ENCODE data around the gene CCT5. TPM values are rescaled to one million over a fixed set of nuclear protein-coding genes. Genes with fewer than 3 reads are reported as not detected.

CCT5 gene
- total RNA-seq, 5 donors from 2014 or later (not counting 1 experiment from before 2014, with no cell fraction given): 63.3 to 111 (median 105) TPM

DNA sequence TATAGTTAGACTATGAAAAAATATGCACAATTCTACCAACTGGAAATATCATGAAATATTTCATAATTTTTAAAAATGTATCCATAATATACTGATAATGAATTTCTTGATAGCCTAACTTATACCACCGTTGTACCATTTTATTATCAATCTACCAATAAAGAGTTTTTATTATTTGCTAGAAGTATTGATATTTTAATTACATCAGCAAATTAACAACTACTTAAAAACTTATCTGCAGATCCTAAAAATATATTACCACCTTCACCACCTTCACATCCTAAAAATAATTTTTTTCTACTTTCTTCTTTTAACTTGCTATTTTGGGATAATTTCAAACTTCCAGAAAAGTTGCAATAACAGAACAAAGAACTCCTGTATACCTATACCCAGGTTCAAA, 21.8 kb upstream of the CCT5 start:
- ChIA-PET CTCF (no interaction called here), POLR2A (no interaction called here)
- no peak overlapping the region for H3K4me3 ChIP-seq (ENCODE audit: control insufficient read depth in 1 of 2, extremely low read depth in 1 of 2, low read length in 1 of 2)
- Mint-ChIP-seq H3K36me3 (peaks cover 68% of the 10 kb centered on the region), H3K9me3 (peaks cover 8 to 23% (median 14%) of the 10 kb centered on the region in 3 donors), H3K4me1 (no peaks in the 10 kb centered on the region), H3K4me3 (no peak overlapping the region), H3K27ac (no peak overlapping the region), H3K27me3 (no peaks in the 10 kb centered on the region)
- no peaks in the 10 kb centered on the region for H3K9me3 ChIP-seq
- H3K27me3 ChIP-seq (replicated peaks in 1 of 2; ENCODE audit: control insufficient read depth in 2 of 2, extremely low read depth in 1 of 2, insufficient read depth in 2 of 2, low read length in 1 of 2): no peaks in the 10 kb centered on the region
- ATAC-seq (replicated peaks in 1 of 4): no peak
- H3K36me3 ChIP-seq (ENCODE audit: control insufficient read depth in 2 of 2, extremely low read depth in 1 of 2, insufficient read depth in 1 of 2, low read length in 1 of 2): peaks cover 8 to 9% of the 10 kb centered on the region in 2 donors
- WGBS (ENCODE audit: insufficient coverage): no CpG with 5 or more reads among the region's 1 CpG
- no peak overlapping the region for H3K27ac ChIP-seq (ENCODE audit: low read length)
- H3K4me1 ChIP-seq (ENCODE audit: control insufficient read depth in 1 of 2, extremely low read depth in 1 of 2, insufficient read depth in 2 of 2, low read length in 2 of 2): no peaks in the 10 kb centered on the region
- no peak for DNase-seq

DNA sequence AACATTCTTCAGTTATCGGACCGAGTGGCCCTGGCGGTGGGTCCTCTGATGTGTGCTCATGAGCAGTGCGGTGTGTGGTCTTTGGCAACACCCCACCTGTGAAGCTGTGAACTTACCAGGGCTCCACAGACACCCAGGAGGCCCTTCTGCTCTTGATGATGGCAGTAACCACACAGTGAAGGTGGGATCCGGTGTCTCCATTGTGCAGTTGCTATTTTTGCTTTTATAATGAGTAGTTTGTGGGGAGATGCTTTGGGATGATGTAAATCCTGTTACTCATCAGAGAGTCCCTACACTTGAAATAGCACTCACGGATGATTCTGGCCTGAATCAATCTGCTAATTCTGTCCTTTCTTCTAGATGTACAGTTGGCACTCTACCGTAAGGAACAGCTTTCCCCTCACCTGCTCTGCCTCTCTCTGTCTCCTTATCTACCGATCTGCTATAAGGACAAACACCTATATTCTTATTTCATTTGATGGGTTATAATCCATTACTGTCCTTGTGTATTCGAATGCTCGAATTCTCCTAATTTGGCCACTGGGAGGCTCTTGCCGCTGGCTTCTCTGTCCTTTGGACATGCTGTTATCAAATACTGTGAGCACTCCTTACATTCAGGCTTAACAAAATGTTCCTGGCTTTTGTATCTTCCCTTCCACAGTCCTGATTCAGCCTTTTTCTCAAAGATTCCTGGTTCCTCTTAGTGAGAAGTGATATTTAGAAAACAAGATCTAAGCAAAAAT, 20.6 kb upstream of the CCT5 start:
- H3K27me3 Mint-ChIP-seq: no peaks in the 10 kb centered on the region
- ChIA-PET CTCF (no interaction called here), POLR2A (no interaction called here)
- no peaks in the 10 kb centered on the region for H3K27me3 ChIP-seq (replicated peaks in 1 of 2; ENCODE audit: control insufficient read depth in 2 of 2, extremely low read depth in 1 of 2, insufficient read depth in 2 of 2, low read length in 1 of 2)
- DNase-seq (no peak), ATAC-seq (replicated peaks in 1 of 4) (no peak)
- 88% methylated on average over 8 of the region's 11 CpGs for WGBS (ENCODE audit: insufficient coverage)
- H3K36me3 ChIP-seq (ENCODE audit: control insufficient read depth in 2 of 2, extremely low read depth in 1 of 2, insufficient read depth in 1 of 2, low read length in 1 of 2): peaks cover 8 to 11% of the 10 kb centered on the region in 2 donors
- no peaks in the 10 kb centered on the region for H3K4me1 Mint-ChIP-seq
- no peak overlapping the region for H3K27ac Mint-ChIP-seq
- H3K9me3 Mint-ChIP-seq: peaks cover 7 to 16% (median 8%) of the 10 kb centered on the region in 3 donors
- H3K4me3 ChIP-seq (ENCODE audit: control insufficient read depth in 1 of 2, extremely low read depth in 1 of 2, low read length in 1 of 2): no peak overlapping the region
- H3K4me3 Mint-ChIP-seq: no peak overlapping the region
- H3K9me3 ChIP-seq: no peaks in the 10 kb centered on the region
- no peaks in the 10 kb centered on the region for H3K4me1 ChIP-seq (ENCODE audit: control insufficient read depth in 1 of 2, extremely low read depth in 1 of 2, insufficient read depth in 2 of 2, low read length in 2 of 2)
- no peak overlapping the region for H3K27ac ChIP-seq (ENCODE audit: low read length)
- peaks cover 61% of the 10 kb centered on the region for H3K36me3 Mint-ChIP-seq

DNA sequence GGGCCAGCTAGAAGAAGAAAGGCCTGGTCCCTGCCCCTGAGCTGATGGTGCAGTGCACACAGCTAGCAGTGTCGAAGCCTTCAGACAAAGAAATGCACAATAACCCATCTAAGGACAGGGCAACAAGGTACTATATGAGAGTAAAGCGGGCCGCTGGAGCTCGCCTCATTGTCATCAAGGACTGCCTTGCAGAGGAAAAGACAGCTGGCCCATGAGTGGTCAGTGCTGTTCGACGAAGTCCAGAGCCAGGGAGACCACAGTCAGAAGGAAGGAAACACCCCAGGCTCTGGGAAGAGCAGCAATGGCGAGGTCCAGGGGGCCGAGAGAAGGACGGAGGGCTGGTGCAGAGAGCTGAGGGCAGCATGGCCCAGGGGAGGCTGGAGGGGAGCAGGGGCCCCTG, 17.7 kb upstream of the CCT5 start:
- ChIA-PET POLR2A (interaction anchor here in 1 of 2 donors (0.7 kb wide), 1 partner anchor 393 kb away, joined by 3 read pairs; no protein-coding TSS in a partner anchor), CTCF (no interaction called here)
- DNase-seq (no peak), ATAC-seq (replicated peaks in 1 of 4) (no peak)
- Histone ChIP-seq H3K4me1 (ENCODE audit: control insufficient read depth in 1 of 2, extremely low read depth in 1 of 2, insufficient read depth in 2 of 2, low read length in 2 of 2) (no peaks in the 10 kb centered on the region), H3K27me3 (replicated peaks in 1 of 2; ENCODE audit: control insufficient read depth in 2 of 2, extremely low read depth in 1 of 2, insufficient read depth in 2 of 2, low read length in 1 of 2) (no peaks in the 10 kb centered on the region), H3K27ac (ENCODE audit: low read length) (no peak overlapping the region), H3K9me3 (no peaks in the 10 kb centered on the region), H3K36me3 (ENCODE audit: control insufficient read depth in 2 of 2, extremely low read depth in 1 of 2, insufficient read depth in 1 of 2, low read length in 1 of 2) (peaks cover 0 to 25% of the 10 kb centered on the region in 2 donors), H3K4me3 (ENCODE audit: control insufficient read depth in 1 of 2, extremely low read depth in 1 of 2, low read length in 1 of 2) (no peak overlapping the region)
- H3K4me1 Mint-ChIP-seq: no peaks in the 10 kb centered on the region
- no peaks in the 10 kb centered on the region for H3K9me3 Mint-ChIP-seq
- peaks cover 54% of the 10 kb centered on the region for H3K36me3 Mint-ChIP-seq
- WGBS (ENCODE audit: insufficient coverage): 96% methylated on average over 9 of the region's 9 CpGs
- H3K27ac Mint-ChIP-seq: no peak overlapping the region
- no peaks in the 10 kb centered on the region for H3K27me3 Mint-ChIP-seq
- no peak overlapping the region for H3K4me3 Mint-ChIP-seq

DNA sequence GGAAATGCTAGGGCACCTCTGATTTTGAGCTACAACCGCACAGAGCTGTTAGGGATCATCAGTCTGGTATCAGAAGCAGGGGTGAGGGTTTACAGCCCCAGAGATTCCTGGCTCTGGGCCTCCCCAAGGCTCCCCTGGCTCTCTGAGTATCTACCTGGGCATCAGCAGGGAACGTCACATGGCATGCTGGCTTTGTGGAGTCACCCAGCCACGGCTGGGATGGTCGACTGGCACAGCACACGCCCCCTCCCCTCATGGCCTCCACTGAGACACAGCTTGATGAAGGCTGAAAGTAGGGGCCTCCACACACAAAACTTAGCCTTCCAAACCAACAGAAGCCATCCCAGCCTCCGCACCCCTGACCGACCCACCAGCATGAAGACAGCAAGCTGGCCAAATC, 17.1 kb upstream of the CCT5 start:
- H3K36me3 ChIP-seq (ENCODE audit: control insufficient read depth in 2 of 2, extremely low read depth in 1 of 2, insufficient read depth in 1 of 2, low read length in 1 of 2): peaks cover 0 to 28% of the 10 kb centered on the region in 2 donors
- H3K27me3 ChIP-seq (replicated peaks in 1 of 2; ENCODE audit: control insufficient read depth in 2 of 2, extremely low read depth in 1 of 2, insufficient read depth in 2 of 2, low read length in 1 of 2): no peaks in the 10 kb centered on the region
- ChIA-PET POLR2A (no interaction called here), CTCF (no interaction called here)
- H3K27ac ChIP-seq (ENCODE audit: low read length): no peak overlapping the region
- Mint-ChIP-seq H3K36me3 (peaks cover 57% of the 10 kb centered on the region), H3K27ac (no peak overlapping the region), H3K9me3 (no peaks in the 10 kb centered on the region), H3K4me1 (no peaks in the 10 kb centered on the region), H3K27me3 (no peaks in the 10 kb centered on the region), H3K4me3 (no peak overlapping the region)
- H3K4me3 ChIP-seq (ENCODE audit: control insufficient read depth in 1 of 2, extremely low read depth in 1 of 2, low read length in 1 of 2): no peak overlapping the region
- no peaks in the 10 kb centered on the region for H3K4me1 ChIP-seq (ENCODE audit: control insufficient read depth in 1 of 2, extremely low read depth in 1 of 2, insufficient read depth in 2 of 2, low read length in 2 of 2)
- no peaks in the 10 kb centered on the region for H3K9me3 ChIP-seq
- ATAC-seq (replicated peaks in 1 of 4): no peak
- DNase-seq: no peak
- WGBS (ENCODE audit: insufficient coverage): 100% methylated on average over 5 of the region's 7 CpGs

DNA sequence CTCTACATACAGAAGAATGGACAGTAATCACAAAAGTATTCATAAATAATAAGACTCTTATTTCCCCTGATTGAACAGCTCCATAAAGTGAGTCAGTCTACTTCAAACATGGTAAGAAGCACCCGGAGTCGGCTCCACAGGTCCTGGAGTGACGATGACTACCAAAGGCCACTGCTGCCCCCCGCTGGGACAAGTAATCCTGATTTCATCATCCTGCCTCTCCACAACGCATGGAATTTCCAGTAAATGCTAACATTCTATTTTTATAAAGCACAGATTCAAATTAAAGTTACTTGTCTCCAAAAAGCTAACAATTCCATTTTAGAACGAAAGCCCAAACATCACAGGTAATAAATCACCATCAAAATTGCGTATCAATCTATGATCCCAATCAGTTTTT, 16.6 kb upstream of the CCT5 start:
- Mint-ChIP-seq H3K4me1 (no peaks in the 10 kb centered on the region), H3K9me3 (no peaks in the 10 kb centered on the region), H3K27ac (no peak overlapping the region), H3K36me3 (peaks cover 59% of the 10 kb centered on the region), H3K4me3 (no peak overlapping the region), H3K27me3 (no peaks in the 10 kb centered on the region)
- peaks cover 0 to 32% of the 10 kb centered on the region in 2 donors for H3K36me3 ChIP-seq (ENCODE audit: control insufficient read depth in 2 of 2, extremely low read depth in 1 of 2, insufficient read depth in 1 of 2, low read length in 1 of 2)
- 97% methylated on average over 5 of the region's 7 CpGs for WGBS (ENCODE audit: insufficient coverage)
- H3K4me1 ChIP-seq (ENCODE audit: control insufficient read depth in 1 of 2, extremely low read depth in 1 of 2, insufficient read depth in 2 of 2, low read length in 2 of 2): no peaks in the 10 kb centered on the region
- H3K27me3 ChIP-seq (replicated peaks in 1 of 2; ENCODE audit: control insufficient read depth in 2 of 2, extremely low read depth in 1 of 2, insufficient read depth in 2 of 2, low read length in 1 of 2): no peaks in the 10 kb centered on the region
- DNase-seq (no peak), ATAC-seq (replicated peaks in 1 of 4) (no peak)
- POLR2A ChIA-PET: no interaction called here
- CTCF ChIA-PET: no interaction called here
- H3K27ac ChIP-seq (ENCODE audit: low read length): no peak overlapping the region
- no peak overlapping the region for H3K4me3 ChIP-seq (ENCODE audit: control insufficient read depth in 1 of 2, extremely low read depth in 1 of 2, low read length in 1 of 2)
- no peaks in the 10 kb centered on the region for H3K9me3 ChIP-seq

DNA sequence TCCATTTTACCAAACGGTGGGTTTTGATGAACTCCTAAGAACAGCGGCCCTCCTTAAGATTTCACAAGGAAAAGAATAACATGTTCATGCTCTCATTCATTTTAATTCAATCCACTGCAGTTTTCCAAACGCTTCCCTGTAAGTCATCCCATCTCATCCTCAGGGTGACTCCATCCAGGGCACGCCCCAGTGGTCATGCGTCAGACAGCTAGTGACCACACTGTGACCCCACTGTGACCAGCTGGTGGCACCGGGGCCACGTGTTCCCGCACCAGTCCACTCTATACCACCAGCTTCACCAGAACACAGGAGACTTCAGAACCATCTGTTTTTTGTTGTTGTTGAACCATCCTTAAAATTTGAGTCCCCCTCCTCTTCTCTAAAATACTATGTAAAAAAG, 14.7 kb upstream of the CCT5 start:
- DNase-seq (no peak), ATAC-seq (replicated peaks in 1 of 4) (no peak)
- Mint-ChIP-seq H3K9me3 (no peaks in the 10 kb centered on the region), H3K36me3 (peaks cover 53% of the 10 kb centered on the region), H3K27me3 (no peaks in the 10 kb centered on the region), H3K4me3 (no peak overlapping the region), H3K27ac (no peak overlapping the region), H3K4me1 (no peaks in the 10 kb centered on the region)
- ChIA-PET CTCF (no interaction called here), POLR2A (no interaction called here)
- Histone ChIP-seq H3K27me3 (replicated peaks in 1 of 2; ENCODE audit: control insufficient read depth in 2 of 2, extremely low read depth in 1 of 2, insufficient read depth in 2 of 2, low read length in 1 of 2) (no peaks in the 10 kb centered on the region), H3K4me1 (ENCODE audit: control insufficient read depth in 1 of 2, extremely low read depth in 1 of 2, insufficient read depth in 2 of 2, low read length in 2 of 2) (no peaks in the 10 kb centered on the region), H3K36me3 (ENCODE audit: control insufficient read depth in 2 of 2, extremely low read depth in 1 of 2, insufficient read depth in 1 of 2, low read length in 1 of 2) (peaks cover 0 to 30% of the 10 kb centered on the region in 2 donors), H3K27ac (ENCODE audit: low read length) (no peak overlapping the region), H3K4me3 (ENCODE audit: control insufficient read depth in 1 of 2, extremely low read depth in 1 of 2, low read length in 1 of 2) (no peak overlapping the region), H3K9me3 (no peaks in the 10 kb centered on the region)
- 90% methylated on average over 8 of the region's 8 CpGs for WGBS (ENCODE audit: insufficient coverage)

Data from T-cell (primary cell).